ENCODE measurements around the gene GP1BB. TPM values are rescaled to one million over a fixed set of nuclear protein-coding genes. Genes with fewer than 3 reads are reported as not detected.

GP1BB gene
- total and polyA plus RNA-seq, 2 of the 13 experiments (the other 11 are each of a cell fraction or from before 2014, with no cell fraction given), result not detected

DNA sequence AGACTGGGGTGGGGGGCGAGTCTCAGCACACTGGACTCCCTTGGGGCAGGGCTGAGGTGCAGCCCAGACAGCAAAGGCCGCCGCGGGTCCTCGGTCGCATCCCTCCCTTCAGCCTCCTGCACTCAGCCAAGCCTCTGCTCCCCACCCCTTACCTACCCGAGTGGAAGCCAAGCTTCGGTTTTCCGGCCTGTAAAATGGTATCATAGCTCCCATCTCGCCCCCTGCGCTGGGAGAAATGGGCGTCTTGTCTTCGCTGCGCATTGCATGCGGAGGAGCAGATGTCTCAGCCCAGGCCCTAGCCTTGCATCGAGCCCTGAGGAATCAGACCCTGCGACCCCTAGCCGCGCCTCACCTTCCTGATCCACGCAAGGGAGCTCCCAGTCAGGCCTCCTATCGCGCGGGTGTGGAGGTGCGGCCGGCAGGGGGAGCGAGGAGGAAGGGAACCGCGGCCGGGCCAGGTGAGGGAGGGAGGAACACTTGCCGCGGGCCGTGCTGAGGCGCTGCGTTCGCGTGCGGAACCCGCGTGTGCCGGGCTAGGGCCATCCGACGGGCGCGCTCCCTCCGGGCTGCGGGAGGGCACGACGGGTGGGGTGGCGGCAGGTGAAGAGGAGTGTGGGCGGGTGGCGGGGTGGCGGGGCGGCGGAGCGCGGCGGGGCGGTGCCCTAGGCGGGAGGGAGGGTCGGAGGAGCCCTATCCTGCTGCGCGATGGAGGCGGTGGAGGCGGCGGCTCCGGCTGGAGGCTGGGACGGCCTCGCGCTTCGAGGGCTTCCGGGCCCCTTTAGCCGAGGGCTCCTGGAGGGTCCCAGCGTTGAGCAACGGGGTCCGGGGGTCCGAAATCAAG lies 33.2 kb downstream of the GP1BB start (continued):
- TF ChIP-seq, protein P1, sequence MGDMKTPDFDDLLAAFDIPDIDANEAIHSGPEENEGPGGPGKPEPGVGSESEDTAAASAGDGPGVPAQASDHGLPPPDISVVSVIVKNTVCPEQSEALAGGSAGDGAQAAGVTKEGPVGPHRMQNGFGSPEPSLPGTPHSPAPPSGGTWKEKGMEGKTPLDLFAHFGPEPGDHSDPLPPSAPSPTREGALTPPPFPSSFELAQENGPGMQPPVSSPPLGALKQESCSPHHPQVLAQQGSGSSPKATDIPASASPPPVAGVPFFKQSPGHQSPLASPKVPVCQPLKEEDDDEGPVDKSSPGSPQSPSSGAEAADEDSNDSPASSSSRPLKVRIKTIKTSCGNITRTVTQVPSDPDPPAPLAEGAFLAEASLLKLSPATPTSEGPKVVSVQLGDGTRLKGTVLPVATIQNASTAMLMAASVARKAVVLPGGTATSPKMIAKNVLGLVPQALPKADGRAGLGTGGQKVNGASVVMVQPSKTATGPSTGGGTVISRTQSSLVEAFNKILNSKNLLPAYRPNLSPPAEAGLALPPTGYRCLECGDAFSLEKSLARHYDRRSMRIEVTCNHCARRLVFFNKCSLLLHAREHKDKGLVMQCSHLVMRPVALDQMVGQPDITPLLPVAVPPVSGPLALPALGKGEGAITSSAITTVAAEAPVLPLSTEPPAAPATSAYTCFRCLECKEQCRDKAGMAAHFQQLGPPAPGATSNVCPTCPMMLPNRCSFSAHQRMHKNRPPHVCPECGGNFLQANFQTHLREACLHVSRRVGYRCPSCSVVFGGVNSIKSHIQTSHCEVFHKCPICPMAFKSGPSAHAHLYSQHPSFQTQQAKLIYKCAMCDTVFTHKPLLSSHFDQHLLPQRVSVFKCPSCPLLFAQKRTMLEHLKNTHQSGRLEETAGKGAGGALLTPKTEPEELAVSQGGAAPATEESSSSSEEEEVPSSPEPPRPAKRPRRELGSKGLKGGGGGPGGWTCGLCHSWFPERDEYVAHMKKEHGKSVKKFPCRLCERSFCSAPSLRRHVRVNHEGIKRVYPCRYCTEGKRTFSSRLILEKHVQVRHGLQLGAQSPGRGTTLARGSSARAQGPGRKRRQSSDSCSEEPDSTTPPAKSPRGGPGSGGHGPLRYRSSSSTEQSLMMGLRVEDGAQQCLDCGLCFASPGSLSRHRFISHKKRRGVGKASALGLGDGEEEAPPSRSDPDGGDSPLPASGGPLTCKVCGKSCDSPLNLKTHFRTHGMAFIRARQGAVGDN (CRISPR knock-in tag; IDR thresholded peaks at IDR 0.05), result peak; percentile 61
- TF ChIP-seq, protein P2, sequence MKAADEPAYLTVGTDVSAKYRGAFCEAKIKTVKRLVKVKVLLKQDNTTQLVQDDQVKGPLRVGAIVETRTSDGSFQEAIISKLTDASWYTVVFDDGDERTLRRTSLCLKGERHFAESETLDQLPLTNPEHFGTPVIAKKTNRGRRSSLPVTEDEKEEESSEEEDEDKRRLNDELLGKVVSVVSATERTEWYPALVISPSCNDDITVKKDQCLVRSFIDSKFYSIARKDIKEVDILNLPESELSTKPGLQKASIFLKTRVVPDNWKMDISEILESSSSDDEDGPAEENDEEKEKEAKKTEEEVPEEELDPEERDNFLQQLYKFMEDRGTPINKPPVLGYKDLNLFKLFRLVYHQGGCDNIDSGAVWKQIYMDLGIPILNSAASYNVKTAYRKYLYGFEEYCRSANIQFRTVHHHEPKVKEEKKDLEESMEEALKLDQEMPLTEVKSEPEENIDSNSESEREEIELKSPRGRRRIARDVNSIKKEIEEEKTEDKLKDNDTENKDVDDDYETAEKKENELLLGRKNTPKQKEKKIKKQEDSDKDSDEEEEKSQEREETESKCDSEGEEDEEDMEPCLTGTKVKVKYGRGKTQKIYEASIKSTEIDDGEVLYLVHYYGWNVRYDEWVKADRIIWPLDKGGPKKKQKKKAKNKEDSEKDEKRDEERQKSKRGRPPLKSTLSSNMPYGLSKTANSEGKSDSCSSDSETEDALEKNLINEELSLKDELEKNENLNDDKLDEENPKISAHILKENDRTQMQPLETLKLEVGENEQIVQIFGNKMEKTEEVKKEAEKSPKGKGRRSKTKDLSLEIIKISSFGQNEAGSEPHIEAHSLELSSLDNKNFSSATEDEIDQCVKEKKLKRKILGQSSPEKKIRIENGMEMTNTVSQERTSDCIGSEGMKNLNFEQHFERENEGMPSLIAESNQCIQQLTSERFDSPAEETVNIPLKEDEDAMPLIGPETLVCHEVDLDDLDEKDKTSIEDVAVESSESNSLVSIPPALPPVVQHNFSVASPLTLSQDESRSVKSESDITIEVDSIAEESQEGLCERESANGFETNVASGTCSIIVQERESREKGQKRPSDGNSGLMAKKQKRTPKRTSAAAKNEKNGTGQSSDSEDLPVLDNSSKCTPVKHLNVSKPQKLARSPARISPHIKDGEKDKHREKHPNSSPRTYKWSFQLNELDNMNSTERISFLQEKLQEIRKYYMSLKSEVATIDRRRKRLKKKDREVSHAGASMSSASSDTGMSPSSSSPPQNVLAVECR (CRISPR knock-in tag; IDR thresholded peaks at IDR 0.05; ENCODE audit: borderline replicate concordance), result 0 out of 2 replicates have a peak, but pooled peaks have one; percentile 14
- TF ChIP-seq, protein P3, sequence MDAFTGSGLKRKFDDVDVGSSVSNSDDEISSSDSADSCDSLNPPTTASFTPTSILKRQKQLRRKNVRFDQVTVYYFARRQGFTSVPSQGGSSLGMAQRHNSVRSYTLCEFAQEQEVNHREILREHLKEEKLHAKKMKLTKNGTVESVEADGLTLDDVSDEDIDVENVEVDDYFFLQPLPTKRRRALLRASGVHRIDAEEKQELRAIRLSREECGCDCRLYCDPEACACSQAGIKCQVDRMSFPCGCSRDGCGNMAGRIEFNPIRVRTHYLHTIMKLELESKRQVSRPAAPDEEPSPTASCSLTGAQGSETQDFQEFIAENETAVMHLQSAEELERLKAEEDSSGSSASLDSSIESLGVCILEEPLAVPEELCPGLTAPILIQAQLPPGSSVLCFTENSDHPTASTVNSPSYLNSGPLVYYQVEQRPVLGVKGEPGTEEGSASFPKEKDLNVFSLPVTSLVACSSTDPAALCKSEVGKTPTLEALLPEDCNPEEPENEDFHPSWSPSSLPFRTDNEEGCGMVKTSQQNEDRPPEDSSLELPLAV (CRISPR knock-in tag; conservative IDR thresholded peaks at IDR 0.05; ENCODE audit: low read depth), result no peak
- no peak for TF ChIP-seq PHF21A (CRISPR knock-in tag; IDR thresholded peaks at IDR 0.05)
- TF ChIP-seq MAFG (CRISPR knock-in tag; IDR thresholded peaks at IDR 0.05), result no peak
- no peak for TF ChIP-seq RFX3 (CRISPR knock-in tag; IDR thresholded peaks at IDR 0.05)
- TF ChIP-seq WIZ (CRISPR knock-in tag; IDR thresholded peaks at IDR 0.05), result no peak
- TF ChIP-seq, protein P4, sequence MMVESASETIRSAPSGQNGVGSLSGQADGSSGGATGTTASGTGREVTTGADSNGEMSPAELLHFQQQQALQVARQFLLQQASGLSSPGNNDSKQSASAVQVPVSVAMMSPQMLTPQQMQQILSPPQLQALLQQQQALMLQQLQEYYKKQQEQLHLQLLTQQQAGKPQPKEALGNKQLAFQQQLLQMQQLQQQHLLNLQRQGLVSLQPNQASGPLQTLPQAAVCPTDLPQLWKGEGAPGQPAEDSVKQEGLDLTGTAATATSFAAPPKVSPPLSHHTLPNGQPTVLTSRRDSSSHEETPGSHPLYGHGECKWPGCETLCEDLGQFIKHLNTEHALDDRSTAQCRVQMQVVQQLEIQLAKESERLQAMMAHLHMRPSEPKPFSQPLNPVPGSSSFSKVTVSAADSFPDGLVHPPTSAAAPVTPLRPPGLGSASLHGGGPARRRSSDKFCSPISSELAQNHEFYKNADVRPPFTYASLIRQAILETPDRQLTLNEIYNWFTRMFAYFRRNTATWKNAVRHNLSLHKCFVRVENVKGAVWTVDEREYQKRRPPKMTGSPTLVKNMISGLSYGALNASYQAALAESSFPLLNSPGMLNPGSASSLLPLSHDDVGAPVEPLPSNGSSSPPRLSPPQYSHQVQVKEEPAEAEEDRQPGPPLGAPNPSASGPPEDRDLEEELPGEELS (CRISPR knock-in tag; IDR thresholded peaks at IDR 0.05), result no peak
- TF ChIP-seq, protein P5, sequence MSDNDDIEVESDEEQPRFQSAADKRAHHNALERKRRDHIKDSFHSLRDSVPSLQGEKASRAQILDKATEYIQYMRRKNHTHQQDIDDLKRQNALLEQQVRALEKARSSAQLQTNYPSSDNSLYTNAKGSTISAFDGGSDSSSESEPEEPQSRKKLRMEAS (IDR thresholded peaks at IDR 0.05), result peak; percentile 54; the same call in 1 of the 2 replicates
- TF ChIP-seq ZFY (CRISPR knock-in tag; IDR thresholded peaks at IDR 0.05), result peak; percentile 47; the same call in 1 of the 2 replicates

All from HepG2 (cell line).